Kidney (tissue), 22 donors: ENCODE results near the gene JDP2. TPM values are rescaled to one million over a fixed set of nuclear protein-coding genes. Genes with fewer than 3 reads are reported as not detected.
A peak's percentile ranks its signal among the peaks of the same experiment; 100 is the strongest.

Source experiments
- DNase-seq, 5 donors: peaks; one replicate each; pipeline ENCODE4 v3.0.0-alpha.2; 2013 to 2020
- FAIRE-seq: peaks from 2 replicates; lab custom pipeline; 2012; peaks lifted over from hg19 to GRCh38; lab: Jason Lieb, UNC
- H3K27ac ChIP-seq, 2 donors: one replicate each; pipeline ENCODE4 v1.7.0; 2013; ENCODE audit warnings: low read depth in 2 of 2, low read length in 2 of 2, inconsistent platforms in 1 of 2
- H3K27me3 ChIP-seq: one replicate; pipeline ENCODE4 v1.7.1; 2013; ENCODE audit warnings: low read length, inconsistent platforms; ENCODE audit not compliant: control insufficient read depth, insufficient read depth
- H3K36me3 ChIP-seq, 3 donors: one replicate each; pipeline versions ENCODE4 v1.7.0 to v1.7.1; 2013; ENCODE audit warnings: low read length in 3 of 3, control low read depth in 1 of 3, inconsistent platforms in 1 of 3; ENCODE audit not compliant: insufficient read depth in 3 of 3, control insufficient read depth in 2 of 3
- H3K4me1 ChIP-seq, 3 donors: one replicate each; pipeline versions ENCODE4 v1.7.0 to v1.7.1; 2013; ENCODE audit warnings: low read length in 3 of 3, inconsistent platforms in 1 of 3, low read depth in 1 of 3; ENCODE audit not compliant: control insufficient read depth in 2 of 3, insufficient read depth in 2 of 3
- H3K4me3 ChIP-seq, 3 donors: one replicate each; pipeline versions ENCODE4 v1.7.0 to v1.8.1; 2013; ENCODE audit warnings: low read length in 3 of 3, control low read depth in 1 of 3, inconsistent platforms in 1 of 3
- H3K9ac ChIP-seq, 3 donors: one replicate each; pipeline versions ENCODE4 v1.7.0 to v1.7.1; 2013; ENCODE audit warnings: low read length in 3 of 3, control low read depth in 1 of 3, inconsistent platforms in 1 of 3
- H3K9me3 ChIP-seq, 3 donors: one replicate each; pipeline versions ENCODE4 v1.7.0 to v1.7.1; 2013; ENCODE audit warnings: low read length in 3 of 3, control low read depth in 1 of 3, inconsistent platforms in 1 of 3; ENCODE audit not compliant: control insufficient read depth in 2 of 3, insufficient read depth in 1 of 3
- intact Hi-C: fragments of 100-400 bp; cut with DNase I; formaldehyde crosslinking; loops from one replicate; pipeline ENCODE4 v1.11.1; 2022
- long read RNA-seq, 10 donors: library from polyadenylated mRNA in 1 of 10; unstranded in 1 of 10; transcript quantifications; one replicate each; pipeline ENCODE4 v2.0.0 and lab custom pipeline, GENCODE V29; 2021 to 2026
- polyA plus RNA-seq: library from polyadenylated mRNA; stranded (reverse); fragments of 350-450 nt; fragmentation: Illumina TruSeq; extraction: RNeasy Lipid Tissue Mini Kit (QIAGEN cat#74804); gene quantifications from one replicate; pipeline ENCODE4 v1.2.3, GENCODE V29; 2014; ENCODE audit warnings: low read depth, low replicate concordance; ENCODE audit not compliant: insufficient read depth
- total RNA-seq: library from RNA; stranded (reverse); fragmentation: NEBNext Ultra II Directional; extraction: Animal tissue kit (Norgen Biotek cat#: 25700); gene quantifications from one replicate; pipeline ENCODE4 v1.2.1, GENCODE V29; 2021
- TF ChIP-seq, protein P1 (sequence below): IDR thresholded peaks from 3 replicates; pipeline ENCODE4 v1.5.1; 2012; ENCODE audit warnings: mild to moderate bottlenecking, moderate library complexity, borderline replicate concordance; ENCODE audit not compliant: insufficient read depth; ENCODE audit errors: extremely low read depth
- donor health status: control.
- donor health status: control.
- donor health status: control.
- donor health status: control.
- donor health status: control.
- donor health status: DM: yes; HTN: yes; CAD: no.
- donor health status: Normal renal cell carcinoma (clear cell type).

JDP2 gene, protein sequence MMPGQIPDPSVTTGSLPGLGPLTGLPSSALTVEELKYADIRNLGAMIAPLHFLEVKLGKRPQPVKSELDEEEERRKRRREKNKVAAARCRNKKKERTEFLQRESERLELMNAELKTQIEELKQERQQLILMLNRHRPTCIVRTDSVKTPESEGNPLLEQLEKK
- 33.4 TPM for total RNA-seq
- polyA plus RNA-seq = 20.1 TPM
- long read RNA-seq, donor 1, transcript JDP2-206 (4 exons, 631 nt) = major isoform, 9 of 9 reads
- long read RNA-seq, donor 1, partial matches to known transcripts = 0 of 9 reads
- long read RNA-seq, donor 1, other reads (novel, unspliced or antisense) = 0 of 9 reads
- long read RNA-seq, donor 2, full-length matches to known transcripts = 7 of 29 reads
- long read RNA-seq, donor 2, partial matches to known transcripts = 22 of 29 reads
- long read RNA-seq, donor 2, other reads (novel, unspliced or antisense) = 0 of 29 reads
- long read RNA-seq, donor 3, transcript JDP2-206 (4 exons, 631 nt) = major isoform, 10 of 10 reads
- long read RNA-seq, donor 3, partial matches to known transcripts = 0 of 10 reads
- long read RNA-seq, donor 3, other reads (novel, unspliced or antisense) = 0 of 10 reads
- long read RNA-seq, donor 4, transcript JDP2-206 (4 exons, 631 nt) = major isoform, 5 of 5 reads
- long read RNA-seq, donor 4, partial matches to known transcripts = 0 of 5 reads
- long read RNA-seq, donor 4, other reads (novel, unspliced or antisense) = 0 of 5 reads
- long read RNA-seq, donor 5, partial matches to known transcripts = 0 of 1 reads
- long read RNA-seq, donor 5, other reads (novel, unspliced or antisense) = 0 of 1 reads
- long read RNA-seq, donor 6, partial matches to known transcripts = 0 of 3 reads
- long read RNA-seq, donor 6, other reads (novel, unspliced or antisense) = 0 of 3 reads
- long read RNA-seq, donor 7, transcript JDP2-206 (4 exons, 631 nt) = major isoform, 22 of 40 reads
- long read RNA-seq, donor 7, partial matches to known transcripts = 2 of 40 reads
- long read RNA-seq, donor 7, other reads (novel, unspliced or antisense) = 15 of 40 reads
- long read RNA-seq, donor 8, transcript JDP2-206 (4 exons, 631 nt) = major isoform, 11 of 13 reads
- long read RNA-seq, donor 8, partial matches to known transcripts = 0 of 13 reads
- long read RNA-seq, donor 8, other reads (novel, unspliced or antisense) = 0 of 13 reads
- long read RNA-seq, donor 9, transcript JDP2-206 (4 exons, 631 nt) = major isoform, 12 of 12 reads
- long read RNA-seq, donor 9, partial matches to known transcripts = 0 of 12 reads
- long read RNA-seq, donor 9, other reads (novel, unspliced or antisense) = 0 of 12 reads
- long read RNA-seq, donor 10, transcript JDP2-206 (4 exons, 631 nt) = major isoform, 5 of 10 reads
- long read RNA-seq, donor 10, partial matches to known transcripts = 5 of 10 reads
- long read RNA-seq, donor 10, other reads (novel, unspliced or antisense) = 0 of 10 reads

- DNase-seq (peak; percentile 87 to 97 (median 90)), FAIRE-seq (no peak)
- Histone ChIP-seq H3K27me3 (no peaks in the 10 kb centered on the region), H3K4me3 (peak within 1 kb of the TSS; percentile 38 to 72 (median 65)), H3K9ac (peak within 1 kb of the TSS; percentile 23 to 83 (median 44)), H3K4me1 (peaks cover 6 to 36% (median 23%) of the 10 kb centered on the region in 3 donors), H3K9me3 (no peaks in the 10 kb centered on the region), H3K36me3 (peaks cover 0 to 10% (median 0%) of the 10 kb centered on the region in 3 donors), H3K27ac (peak within 1 kb of the TSS; percentile 78 to 89)
- TF ChIP-seq, protein P1, sequence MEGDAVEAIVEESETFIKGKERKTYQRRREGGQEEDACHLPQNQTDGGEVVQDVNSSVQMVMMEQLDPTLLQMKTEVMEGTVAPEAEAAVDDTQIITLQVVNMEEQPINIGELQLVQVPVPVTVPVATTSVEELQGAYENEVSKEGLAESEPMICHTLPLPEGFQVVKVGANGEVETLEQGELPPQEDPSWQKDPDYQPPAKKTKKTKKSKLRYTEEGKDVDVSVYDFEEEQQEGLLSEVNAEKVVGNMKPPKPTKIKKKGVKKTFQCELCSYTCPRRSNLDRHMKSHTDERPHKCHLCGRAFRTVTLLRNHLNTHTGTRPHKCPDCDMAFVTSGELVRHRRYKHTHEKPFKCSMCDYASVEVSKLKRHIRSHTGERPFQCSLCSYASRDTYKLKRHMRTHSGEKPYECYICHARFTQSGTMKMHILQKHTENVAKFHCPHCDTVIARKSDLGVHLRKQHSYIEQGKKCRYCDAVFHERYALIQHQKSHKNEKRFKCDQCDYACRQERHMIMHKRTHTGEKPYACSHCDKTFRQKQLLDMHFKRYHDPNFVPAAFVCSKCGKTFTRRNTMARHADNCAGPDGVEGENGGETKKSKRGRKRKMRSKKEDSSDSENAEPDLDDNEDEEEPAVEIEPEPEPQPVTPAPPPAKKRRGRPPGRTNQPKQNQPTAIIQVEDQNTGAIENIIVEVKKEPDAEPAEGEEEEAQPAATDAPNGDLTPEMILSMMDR = peak; percentile 15
- intact Hi-C loops = no loop called here
Observed at GRCh38 chr14:75427482-75428229, at the start of gene JDP2. Gene JDP2, plus strand, starts transcription at chr14:75428022. Its CDS starts 9,899 bp downstream, at chr14:75437921.

GRCh38 chr14:75379246-75379929 lies 48.4 kb upstream of the JDP2 start:
- H3K36me3 ChIP-seq = no peaks in the 10 kb centered on the region
- no peaks in the 10 kb centered on the region for H3K4me1 ChIP-seq
- H3K27ac ChIP-seq = no peak overlapping the region
- DNase-seq = no peak
- TF ChIP-seq, protein P1 = no peak
- no peak overlapping the region for H3K9ac ChIP-seq
- H3K27me3 ChIP-seq = no peaks in the 10 kb centered on the region
- no peak overlapping the region for H3K4me3 ChIP-seq
- intact Hi-C loops = no loop called here
- no peak for FAIRE-seq
- no peaks in the 10 kb centered on the region for H3K9me3 ChIP-seq

DNA sequence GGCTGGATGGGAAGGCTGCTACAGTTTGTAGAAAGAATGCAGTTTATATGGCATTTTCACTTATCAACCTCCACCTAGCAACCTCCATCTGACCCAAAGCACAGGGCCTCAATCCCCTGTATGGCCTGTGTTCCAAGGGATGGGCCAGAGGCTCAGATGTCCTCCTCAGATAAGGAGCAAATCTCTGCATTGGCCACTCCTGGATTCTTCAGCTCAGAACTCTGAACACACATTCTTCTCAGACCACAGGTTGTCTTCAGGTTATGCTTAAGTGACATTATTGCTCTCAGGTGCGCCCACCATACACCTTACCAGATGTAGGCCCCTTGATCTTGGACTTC lies 47.9 kb upstream of the JDP2 start:
- no peak for FAIRE-seq
- Histone ChIP-seq H3K27me3 (no peaks in the 10 kb centered on the region), H3K9me3 (no peaks in the 10 kb centered on the region), H3K4me3 (no peak overlapping the region), H3K9ac (no peak overlapping the region), H3K27ac (no peak overlapping the region), H3K36me3 (no peaks in the 10 kb centered on the region), H3K4me1 (no peaks in the 10 kb centered on the region)
- intact Hi-C loops = no loop called here
- TF ChIP-seq, protein P1 = no peak
- DNase-seq = no peak
